OCI-LY3 (cell line): ENCODE measurements around the gene NBPF1.
"Not testable (repeated sequence)": the region's sequence is repeated elsewhere in the genome, so short reads cannot be mapped to it uniquely, and the experiment has no call there.

ENCODE experiments used
- H2AFZ ChIP-seq: fragments of 200-600, 300-600 bp; shearing (Covaris generic); 2 replicates; pipeline ENCODE4 v1.6.0; 2014; ENCODE audit warnings: antibody characterized with exemption, low read depth, low read length
- H3K27ac ChIP-seq: fragments of 200-600, 300-600 bp; sonication (generic); 2 replicates; pipeline ENCODE4 v1.5.1; 2014; ENCODE audit warnings: mild to moderate bottlenecking, low read length, moderate library complexity, mixed read lengths
- H3K27me3 ChIP-seq: fragments of 200-600, 300-600 bp; sonication (generic); 2 replicates; pipeline ENCODE4 v1.6.1; 2014; ENCODE audit warnings: low read depth, low read length, mixed read lengths
- H3K36me3 ChIP-seq: fragments of 200-600, 300-600 bp; sonication (generic); replicated peaks from 2 replicates; pipeline ENCODE3; 2014; ENCODE audit warnings: low read depth, low read length, mixed read lengths
- H3K4me1 ChIP-seq: fragments of 300-600, 200-600 bp; sonication (generic); 2 replicates; pipeline ENCODE4 v1.6.1; 2014; ENCODE audit warnings: low read length, mixed read lengths
- H3K4me2 ChIP-seq: fragments of 200-600, 300-600 bp; sonication (generic); 2 replicates; pipeline ENCODE4 v1.6.1; 2014; ENCODE audit warnings: low read length, mixed read lengths
- H3K4me3 ChIP-seq: fragments of 300-600, 200-600 bp; sonication (generic); 2 replicates; pipeline ENCODE4 v1.5.1; 2014; ENCODE audit warnings: antibody characterized with exemption, mild to moderate bottlenecking, low read length, moderate library complexity
- H3K79me2 ChIP-seq: fragments of 300-600, 200-600 bp; shearing (Covaris generic); 2 replicates; pipeline ENCODE4 v1.6.1; 2014; ENCODE audit warnings: mild to moderate bottlenecking, low read length, mixed read lengths
- H3K9ac ChIP-seq: fragments of 300-600, 200-600 bp; shearing (Covaris generic); 2 replicates; pipeline ENCODE4 v1.6.0; 2014; ENCODE audit warnings: mild to moderate bottlenecking, low read length, moderate library complexity
- H3K9me3 ChIP-seq: fragments of 200-600, 300-600 bp; shearing (Covaris generic); 2 replicates; pipeline ENCODE4 v1.6.1; 2014; ENCODE audit warnings: low read length, mixed read lengths; ENCODE audit not compliant: insufficient read depth
- H4K20me1 ChIP-seq: fragments of 200-600, 300-600 bp; sonication (generic); 2 replicates; pipeline ENCODE4 v1.6.1; 2016; ENCODE audit warnings: low read length, mixed read lengths; ENCODE audit not compliant: insufficient read depth

The NBPF1 gene

DNA sequence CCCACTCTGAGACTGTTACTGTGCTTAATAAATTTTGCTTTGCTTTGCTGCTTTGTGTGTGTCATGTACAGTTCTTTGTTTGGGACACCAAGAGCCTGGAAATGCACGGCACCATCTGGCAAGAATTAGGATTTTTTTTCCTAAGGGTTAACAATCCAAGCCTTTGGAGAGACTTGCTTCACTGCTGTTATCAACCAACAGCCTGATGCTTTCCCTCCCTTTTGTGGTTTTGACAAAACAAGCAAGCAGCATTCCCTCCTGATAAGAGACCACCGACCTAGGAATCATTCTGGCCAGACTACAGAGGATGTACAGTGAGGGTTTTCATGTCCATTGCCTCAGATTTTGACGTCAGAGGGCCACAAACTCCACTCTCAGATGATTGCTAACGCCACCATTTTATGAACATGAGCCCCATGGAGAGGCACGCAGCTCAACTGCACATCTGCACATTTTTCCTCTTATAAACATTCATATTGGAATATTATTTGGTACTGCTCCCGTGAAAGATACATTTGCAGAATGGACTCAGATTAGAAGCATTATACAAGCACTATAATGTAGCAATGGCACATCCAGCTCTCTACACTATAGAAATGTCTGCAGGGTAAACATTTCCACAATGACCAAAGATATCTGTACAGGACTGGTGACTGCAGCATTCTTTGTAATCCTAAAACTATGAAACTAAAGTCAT is 94.0 kb downstream of the NBPF1 start:
- not testable (repeated sequence) for H3K9me3 ChIP-seq, H3K27ac ChIP-seq, H3K36me3 ChIP-seq, H3K4me3 ChIP-seq, H4K20me1 ChIP-seq, H3K4me2 ChIP-seq, H2AFZ ChIP-seq, H3K27me3 ChIP-seq, H3K4me1 ChIP-seq, H3K79me2 ChIP-seq, H3K9ac ChIP-seq

GRCh38 chr1:16518913-16519254 is 94.5 kb downstream of the NBPF1 start:
- H2AFZ ChIP-seq, H3K9me3 ChIP-seq, H3K27ac ChIP-seq, H3K4me3 ChIP-seq, H4K20me1 ChIP-seq, H3K4me1 ChIP-seq, H3K4me2 ChIP-seq, H3K79me2 ChIP-seq, H3K27me3 ChIP-seq, H3K36me3 ChIP-seq, H3K9ac ChIP-seq: not testable (repeated sequence)

GRCh38 chr1:16516694-16517410 is 96.5 kb downstream of the NBPF1 start:
- not testable (repeated sequence) for H3K4me1 ChIP-seq, H3K9me3 ChIP-seq, H4K20me1 ChIP-seq, H3K36me3 ChIP-seq, H3K4me3 ChIP-seq, H3K4me2 ChIP-seq, H3K27ac ChIP-seq, H3K79me2 ChIP-seq, H3K9ac ChIP-seq, H2AFZ ChIP-seq, H3K27me3 ChIP-seq

GRCh38 chr1:16514107-16515055 is 99.0 kb downstream of the NBPF1 start, which contains the start of gene RNU1-1:
Gene RNU1-1, minus strand, starts transcription at chr1:16514285.
- Histone ChIP-seq H3K4me2 (peak within 1 kb of the TSS; percentile 64), H3K4me3 (peak within 1 kb of the TSS; percentile 77), H3K27ac (peak within 1 kb of the TSS; percentile 69), H3K9ac (peak within 1 kb of the TSS; percentile 66)
- H3K9me3 ChIP-seq, H3K27me3 ChIP-seq, H2AFZ ChIP-seq, H4K20me1 ChIP-seq, H3K36me3 ChIP-seq, H3K4me1 ChIP-seq, H3K79me2 ChIP-seq: not testable (repeated sequence)

DNA sequence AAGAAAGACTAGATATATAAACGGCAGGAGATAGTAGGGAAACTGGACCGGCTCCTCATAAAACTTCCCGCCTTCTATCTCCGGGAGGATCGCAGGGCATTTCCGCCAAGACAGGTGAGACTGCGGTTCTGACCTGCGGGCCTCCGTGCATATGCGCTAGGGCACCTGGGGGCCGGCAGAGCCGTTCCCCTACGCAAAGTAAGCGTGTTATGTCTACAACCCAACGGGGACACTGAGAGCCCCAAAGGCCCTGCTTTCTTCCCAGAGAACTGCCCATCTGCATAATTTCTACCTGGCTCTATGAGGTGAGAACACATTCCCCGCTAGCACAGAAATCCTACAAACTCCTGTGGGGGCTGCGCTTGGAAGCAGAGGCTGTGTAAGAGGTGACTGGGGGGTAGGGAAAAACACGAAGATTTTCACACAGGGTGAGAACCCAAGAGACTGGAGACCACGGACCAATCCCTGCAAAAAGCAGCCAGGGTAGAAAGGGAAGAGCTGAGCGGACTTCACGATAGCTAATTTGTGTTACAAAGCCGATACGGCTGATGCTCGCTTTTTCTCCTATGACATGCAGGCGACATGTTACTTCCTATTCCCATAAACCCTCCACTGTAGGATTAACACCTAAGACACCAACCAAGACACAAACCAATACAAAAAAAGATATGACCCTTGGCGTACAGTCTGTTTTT is 99.8 kb downstream of the NBPF1 start:
- not testable (repeated sequence) for H3K9me3 ChIP-seq, H3K27me3 ChIP-seq, H2AFZ ChIP-seq, H3K4me1 ChIP-seq, H3K36me3 ChIP-seq, H4K20me1 ChIP-seq, H3K79me2 ChIP-seq, H3K9ac ChIP-seq
- peak overlapping the region; percentile 37; the same call in 1 of the 2 replicates for H3K27ac ChIP-seq
- H3K4me3 ChIP-seq, result 0 out of 2 replicates have a peak overlapping the region, but pooled peaks have one; percentile 40
- peak overlapping the region; percentile 31 for H3K4me2 ChIP-seq

- not testable (repeated sequence) for H3K27me3 ChIP-seq, H2AFZ ChIP-seq, H3K9ac ChIP-seq, H3K9me3 ChIP-seq, H4K20me1 ChIP-seq, H3K4me3 ChIP-seq, H3K4me1 ChIP-seq, H3K79me2 ChIP-seq, H3K27ac ChIP-seq, H3K36me3 ChIP-seq
- peak overlapping the region; percentile 31 for H3K4me2 ChIP-seq
These were observed 100.5 kb downstream of the NBPF1 start for GRCh38 chr1:16512624-16513411.
